HG03108 (cell line): Measurements from ENCODE around the gene RCAN1.

ENCODE experiments used
- ATAC-seq: cut with Tn5 transposase; IDR thresholded peaks from one replicate; pipeline ENCODE4 v1.9.1; 2021; ENCODE audit warnings: moderate library complexity; ENCODE audit not compliant: unreplicated experiment

The RCAN1 gene

GRCh38 chr21:34545079-34545884, 69.6 kb downstream of the RCAN1 start:
- peak; percentile 78 for ATAC-seq

DNA sequence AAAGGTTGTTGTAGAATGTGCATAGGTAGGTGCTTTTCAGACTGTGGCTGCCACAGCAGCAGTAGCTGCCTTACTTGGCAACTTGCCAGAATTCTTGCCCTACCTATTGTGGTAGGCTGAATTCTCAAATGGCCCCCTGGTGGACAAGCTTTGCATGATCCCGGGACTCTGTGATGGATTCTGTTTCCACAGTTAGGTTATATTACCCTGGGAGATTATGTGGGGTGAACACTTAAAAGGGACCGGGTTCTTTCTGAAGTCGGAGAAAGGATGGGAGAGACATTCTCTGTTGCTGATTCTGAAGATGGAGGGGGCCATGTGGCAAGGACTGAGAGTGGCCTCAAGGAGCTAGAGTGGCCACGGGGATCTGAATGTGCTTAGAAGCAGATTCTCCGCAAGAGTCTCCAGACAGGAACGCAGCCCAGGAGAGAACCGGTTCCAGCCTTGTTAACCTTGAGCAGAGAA, 70.8 kb downstream of the RCAN1 start:
- ATAC-seq: no peak

DNA sequence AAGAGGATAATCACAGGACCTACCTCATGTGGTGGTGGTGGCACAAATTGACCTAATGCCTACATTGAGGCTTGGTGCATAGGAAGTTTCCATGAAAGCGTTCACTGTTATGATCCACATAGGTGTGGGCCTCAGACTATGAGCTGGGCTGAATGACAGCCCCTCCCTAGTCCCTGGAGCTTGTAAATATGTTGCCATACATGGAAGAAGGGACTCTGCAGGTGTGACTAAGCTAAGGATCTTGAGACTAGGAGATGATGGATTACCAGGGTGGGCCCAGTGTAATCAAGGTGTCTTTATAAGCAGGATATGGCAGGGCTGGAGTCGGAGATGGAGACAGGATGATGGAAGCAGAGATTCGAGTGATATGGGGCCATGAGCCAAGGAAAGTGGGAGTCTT, 71.9 kb downstream of the RCAN1 start:
- ATAC-seq: no peak

DNA sequence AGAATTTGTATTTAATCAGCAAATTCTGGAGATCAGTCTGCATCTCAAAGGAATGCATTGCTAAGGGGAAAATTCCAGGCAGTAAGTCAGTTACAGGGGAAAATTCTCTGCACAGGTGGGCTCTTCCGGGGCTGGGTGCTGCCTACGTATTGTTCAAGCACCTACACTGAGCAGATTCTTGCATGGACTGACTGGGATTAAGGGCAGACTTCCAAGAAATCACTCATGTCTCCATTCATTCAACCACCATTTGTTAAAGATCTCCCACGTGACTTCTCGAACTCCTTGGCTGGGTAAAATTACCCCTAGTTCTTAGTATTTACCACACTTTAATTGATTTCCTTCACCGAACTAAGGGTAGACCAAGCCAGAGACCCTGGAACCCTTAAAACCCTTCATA, 74.7 kb downstream of the RCAN1 start:
- no peak for ATAC-seq

DNA sequence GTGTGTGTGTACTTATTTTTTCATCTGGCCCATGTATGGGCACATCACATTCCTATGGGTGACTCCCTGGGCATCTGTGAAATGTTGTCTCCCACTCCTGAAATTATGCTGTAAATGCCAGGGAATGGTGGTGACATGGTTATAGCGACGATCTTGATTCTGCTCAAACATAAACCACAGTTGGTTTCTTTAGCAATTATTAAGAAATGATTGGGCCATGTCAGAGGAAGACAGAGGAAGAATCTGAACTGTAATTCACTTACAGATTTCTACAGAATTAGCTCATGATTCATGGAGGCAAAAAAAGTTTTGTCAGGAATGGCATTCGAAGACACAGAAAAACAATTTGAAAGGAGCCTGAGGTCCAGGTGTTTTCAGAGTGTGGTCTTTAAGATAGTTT, 77.1 kb downstream of the RCAN1 start:
- no peak for ATAC-seq

DNA sequence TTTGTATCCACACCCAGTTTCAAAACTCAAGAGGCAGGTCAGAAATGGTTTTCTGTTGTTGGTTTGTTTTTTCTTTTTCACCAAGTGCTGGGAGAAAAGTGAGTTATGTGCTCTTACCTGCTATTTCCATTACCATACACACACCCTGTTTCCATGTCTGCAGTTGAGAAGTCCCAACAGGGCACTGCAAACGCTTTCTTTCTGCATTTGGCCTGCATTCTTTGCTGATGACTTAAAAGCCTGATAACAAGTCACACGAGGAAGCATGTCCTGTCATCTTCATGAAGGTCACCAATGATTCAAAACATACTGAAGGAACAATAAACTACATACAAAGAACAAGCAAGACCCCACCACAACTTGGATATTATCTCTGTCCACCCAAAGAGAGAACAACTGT, 78.1 kb downstream of the RCAN1 start:
- no peak for ATAC-seq

DNA sequence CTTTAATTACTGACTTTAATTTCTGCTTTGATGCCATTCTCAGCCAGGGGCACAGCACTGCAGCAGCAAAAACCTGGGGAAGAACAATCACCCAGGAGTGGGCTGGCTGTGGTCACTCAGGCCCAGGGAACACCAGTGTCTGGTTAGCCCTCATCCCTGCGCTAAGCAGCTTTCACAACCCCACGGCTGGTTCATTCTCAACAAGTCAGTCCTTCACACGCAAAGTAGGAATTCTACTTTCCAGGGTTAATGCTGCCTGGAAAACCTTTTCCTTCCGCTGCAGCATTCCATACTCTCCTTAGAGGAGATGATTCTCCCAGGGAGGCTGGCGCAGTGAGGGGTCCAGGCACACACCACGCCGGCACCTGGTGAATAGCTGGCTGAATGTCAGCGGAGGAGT, 78.6 kb downstream of the RCAN1 start:
- no peak for ATAC-seq

DNA sequence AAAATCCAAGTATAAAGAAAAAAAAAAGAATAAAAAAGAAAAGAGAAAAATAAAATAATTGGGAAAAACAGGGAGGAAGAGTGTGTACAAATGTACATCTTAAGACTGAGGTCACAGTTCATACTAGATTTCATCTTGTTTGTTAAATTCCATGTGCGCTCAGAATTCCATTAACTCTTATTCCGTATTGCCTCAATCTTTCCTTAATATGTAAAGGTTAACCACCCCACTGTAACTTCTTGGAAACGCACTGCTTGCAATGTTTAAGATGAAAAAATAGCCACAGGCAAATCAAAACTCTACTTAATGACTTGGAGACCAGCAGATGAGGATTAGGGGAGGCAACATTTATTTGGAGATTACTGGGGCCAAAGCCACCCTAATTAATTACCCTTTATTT, 79.0 kb downstream of the RCAN1 start:
- no peak for ATAC-seq

GRCh38 chr21:34534522-34534921, 80.4 kb downstream of the RCAN1 start:
- ATAC-seq: peak; percentile 47

DNA sequence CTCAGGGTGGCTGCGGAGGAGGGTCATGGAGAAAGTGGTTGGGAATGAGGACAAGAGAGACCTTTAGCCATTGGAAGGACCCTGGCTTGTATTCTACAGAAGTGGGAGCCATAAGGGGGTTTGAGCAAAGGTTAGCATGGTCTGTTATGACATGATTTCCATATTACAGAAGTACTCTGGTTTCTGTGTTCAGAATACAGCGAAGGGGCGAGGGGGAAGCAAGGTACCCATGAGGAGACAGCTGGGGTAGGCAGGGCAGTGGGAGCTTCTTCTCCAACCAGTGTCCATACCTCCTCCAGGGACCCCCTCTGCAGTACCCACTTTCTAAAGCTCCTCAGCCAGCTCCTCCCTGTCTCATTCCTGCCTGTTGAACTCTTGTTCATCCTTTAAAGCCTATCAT, 81.0 kb downstream of the RCAN1 start:
- ATAC-seq: no peak

DNA sequence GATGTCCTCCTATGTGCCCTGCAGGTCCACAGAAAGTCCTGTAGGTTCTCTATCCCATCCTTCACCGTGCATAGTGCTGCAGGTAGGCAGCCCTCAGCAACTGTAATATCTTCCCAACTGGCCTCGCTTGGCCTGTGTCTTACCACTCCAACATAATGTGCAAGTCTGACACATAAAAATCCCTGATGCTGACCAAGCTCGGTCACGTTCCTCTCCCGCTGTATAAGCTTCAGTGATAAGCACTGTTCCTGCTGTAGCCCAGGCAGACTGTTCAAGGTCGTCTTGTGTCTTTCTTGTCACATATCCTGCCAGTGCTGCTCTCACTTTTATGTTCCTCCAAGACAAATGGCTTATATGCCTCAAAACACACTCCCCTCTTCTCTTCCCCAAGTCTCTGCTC, 83.5 kb downstream of the RCAN1 start:
- ATAC-seq: no peak

DNA sequence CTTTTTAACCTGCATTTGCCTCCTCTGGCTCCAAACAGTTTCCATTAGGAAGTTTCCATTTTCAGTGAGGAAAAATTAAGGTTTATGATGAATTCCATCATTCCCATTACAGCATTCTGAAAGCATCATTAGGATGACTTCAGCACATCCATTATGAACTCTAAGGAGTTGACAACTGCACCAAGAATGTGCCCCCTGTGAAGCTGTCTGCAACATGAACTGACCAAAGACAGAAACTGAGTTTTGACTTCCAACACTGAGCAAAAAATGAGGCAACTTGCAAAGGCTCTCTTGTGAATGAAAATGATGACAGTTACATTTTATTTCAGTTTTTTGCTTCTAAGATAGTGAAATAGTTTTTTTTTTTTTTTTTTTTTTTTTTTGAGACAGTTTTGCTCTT, 84.7 kb downstream of the RCAN1 start:
- ATAC-seq: no peak

DNA sequence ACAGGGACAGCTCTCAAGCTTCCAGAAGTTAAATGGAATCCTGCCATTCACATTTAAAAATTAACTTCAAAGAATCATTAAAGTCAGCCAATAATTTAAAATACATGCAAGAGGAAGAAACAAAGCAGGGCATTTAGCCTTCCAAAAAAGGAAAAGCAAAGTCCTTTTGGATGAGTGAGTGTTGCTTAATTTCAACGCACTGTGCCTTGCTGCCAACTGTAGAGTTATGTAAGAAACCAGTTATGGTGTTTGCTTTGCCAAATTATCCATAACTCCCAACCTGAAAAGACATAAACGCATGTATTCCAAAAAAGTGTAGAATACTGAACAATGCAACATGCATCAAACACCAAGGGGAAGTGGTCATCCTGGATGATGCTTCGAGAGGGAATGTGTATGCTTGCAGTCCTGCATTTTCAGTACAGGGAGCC, 86.8 kb downstream of the RCAN1 start:
- ATAC-seq: no peak

DNA sequence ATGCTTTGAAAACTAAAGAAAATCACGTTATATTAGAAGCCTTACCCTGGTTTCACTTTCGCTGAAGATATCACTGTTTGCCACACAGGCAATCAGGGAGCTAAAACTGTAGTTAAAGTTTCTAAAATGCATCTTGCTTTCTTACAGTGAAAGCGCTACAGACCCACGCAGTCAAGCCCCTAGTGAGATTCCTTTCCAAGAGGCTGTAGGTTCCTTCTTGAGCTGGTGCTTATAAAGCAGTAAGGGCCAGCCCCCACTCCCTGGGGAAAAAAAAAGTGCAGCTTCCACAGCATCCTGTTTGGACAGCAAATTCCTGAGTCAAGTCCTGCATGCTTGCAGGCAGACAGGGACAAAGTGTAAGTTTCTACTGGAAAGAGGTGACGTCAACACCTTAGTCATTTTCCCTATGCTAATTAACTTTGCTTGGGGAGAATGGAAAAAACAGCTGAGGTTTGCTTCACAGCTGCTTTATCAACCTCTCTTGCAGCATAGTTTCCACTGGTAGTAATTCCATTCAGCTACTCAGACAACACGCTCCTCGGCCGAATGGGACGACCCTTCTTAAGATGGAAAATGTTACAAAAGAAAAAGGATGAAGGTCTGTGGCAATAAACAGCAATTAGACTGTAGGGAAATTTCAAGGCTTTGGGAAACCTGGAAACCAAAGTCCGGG, 88.2 kb downstream of the RCAN1 start:
- ATAC-seq: no peak

DNA sequence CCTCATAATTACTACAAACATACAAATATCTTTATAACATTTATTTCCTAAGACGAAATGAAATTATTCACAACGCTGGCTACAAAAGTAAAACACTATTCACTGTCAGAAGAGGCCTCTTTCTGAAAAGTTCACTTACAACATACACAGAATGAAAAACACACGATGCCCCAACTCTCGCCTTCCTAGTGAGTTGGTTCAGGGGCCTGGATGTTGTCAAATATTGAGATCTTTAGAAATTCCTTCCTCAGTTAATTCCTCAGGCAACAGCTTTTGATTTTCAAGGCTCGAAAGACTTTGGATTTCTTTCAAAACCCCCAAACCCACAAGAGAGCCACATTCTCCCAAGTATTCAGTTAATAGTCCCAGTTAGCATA, 88.7 kb downstream of the RCAN1 start:
- no peak for ATAC-seq

GRCh38 chr21:34524646-34525601, 90.0 kb downstream of the RCAN1 start:
- ATAC-seq: no peak

DNA sequence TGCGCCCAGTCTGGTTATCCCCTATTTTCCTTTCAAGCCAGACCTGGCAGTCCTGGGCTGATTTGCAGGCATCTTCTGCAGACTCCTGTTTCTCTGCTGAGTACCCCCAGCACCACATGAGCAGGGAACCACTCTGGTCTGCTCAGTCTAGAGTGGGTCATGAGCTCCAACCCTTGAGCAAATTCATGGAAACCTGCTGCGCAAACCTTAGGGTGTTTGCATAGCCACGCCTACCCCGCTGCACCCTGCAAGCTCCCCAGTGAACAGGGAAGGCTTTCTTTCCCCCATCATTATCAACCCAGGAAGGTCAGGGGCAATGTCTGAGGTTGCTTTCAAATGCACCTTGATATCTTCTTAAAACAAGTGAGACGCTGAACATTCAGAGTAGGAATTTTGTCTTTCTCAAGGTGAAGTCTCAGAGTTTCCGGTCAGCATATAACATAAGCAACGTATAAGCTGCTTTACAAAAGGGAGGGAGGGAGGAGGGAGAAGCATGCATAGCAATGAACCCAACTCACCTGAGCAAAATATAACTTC, 91.8 kb downstream of the RCAN1 start:
- ATAC-seq: no peak

GRCh38 chr21:34522284-34522683, 92.6 kb downstream of the RCAN1 start:
- ATAC-seq: no peak

GRCh38 chr21:34521561-34521960, 93.4 kb downstream of the RCAN1 start:
- ATAC-seq: no peak

DNA sequence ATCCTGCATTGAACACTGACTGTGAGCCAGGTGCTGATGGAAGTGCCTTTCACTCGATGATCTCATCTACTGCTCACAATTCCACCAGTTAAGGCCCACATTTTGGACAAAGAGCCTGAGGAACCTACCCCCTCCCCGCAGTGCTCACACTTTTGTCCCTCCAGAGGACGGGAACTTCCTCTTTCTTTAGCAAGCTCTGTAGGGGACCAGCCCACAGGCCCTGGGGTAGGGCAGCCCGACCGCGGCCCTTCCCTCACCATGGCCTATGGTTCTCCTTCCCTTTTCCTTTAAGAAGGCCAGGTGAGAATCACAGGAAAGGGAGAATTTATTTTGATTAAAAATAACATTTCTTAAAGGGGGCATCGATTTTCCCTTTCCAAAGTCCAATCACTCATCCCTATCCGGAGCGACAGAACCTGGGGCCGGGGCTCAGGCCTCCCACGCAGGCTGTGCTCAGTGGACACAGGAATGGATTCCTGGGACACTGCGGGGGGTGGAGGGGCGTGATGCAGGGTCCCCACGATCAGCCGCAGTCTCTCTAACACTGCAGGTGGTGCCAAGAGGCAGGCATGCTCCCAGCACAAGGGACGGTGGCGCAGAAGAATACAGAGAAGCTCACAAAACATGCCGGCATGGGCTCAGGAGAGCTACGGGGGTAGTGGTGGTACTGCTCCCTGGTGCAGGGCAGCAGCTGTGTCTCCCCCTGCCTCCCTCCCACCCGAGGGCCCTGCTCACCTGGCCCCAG, 94.0 kb downstream of the RCAN1 start:
- no peak for ATAC-seq
